K562 (cell line): ENCODE results near the gene LASP1.

Experiments
- POLR2AphosphoS5 ChIP-seq: IDR thresholded peaks from 2 replicates; pipeline ENCODE4 v1.6.1; 2011; ENCODE audit warnings: mild to moderate bottlenecking, low read depth, low read length, moderate library complexity; ENCODE audit not compliant: control insufficient read depth, insufficient read depth
- TEAD4 ChIP-seq, 2 experiments: sonication (generic) in 1 of 2; formaldehyde crosslinking in 1 of 2; IDR thresholded peaks; 2 replicates each; pipeline versions ENCODE4 v1.6.1 to v1.8.0; 2012 to 2022; ENCODE audit warnings: borderline replicate concordance in 1 of 2, inconsistent platforms in 1 of 2, low read length in 1 of 2, mild to moderate bottlenecking in 1 of 2, missing genetic modification reagents in 1 of 2
- ZNF384 ChIP-seq: IDR thresholded peaks from 2 replicates; pipeline ENCODE4 v1.6.1; 2012; ENCODE audit warnings: low read depth, low read length, improper control_type of control experiment

GRCh38 chr17:38899421-38899820 lies 29.6 kb downstream of the LASP1 start:
- TF ChIP-seq ZNF384: no peak
- no peak for TF ChIP-seq POLR2AphosphoS5
- TF ChIP-seq TEAD4 (IDR thresholded peaks at IDR 0.05; ENCODE audit: low read length): no peak
- no peak for TF ChIP-seq TEAD4 (CRISPR knock-in tag; IDR thresholded peaks at IDR 0.05; ENCODE audit: borderline replicate concordance)
